Keratinocyte (primary cell): ENCODE data around the gene LYPD5. TPM values are rescaled to one million over a fixed set of nuclear protein-coding genes. Genes with fewer than 3 reads are reported as not detected.

ENCODE experiments used
- DNase-seq: peaks from one replicate; pipeline ENCODE4 v3.0.0-alpha.2; 2011; ENCODE audit warnings: low read depth, missing footprints, low spot score
- FAIRE-seq: peaks from 2 replicates; lab custom pipeline; 2011; peaks lifted over from hg19 to GRCh38; lab: Jason Lieb, UNC
- H2AFZ ChIP-seq: 2 replicates; pipeline ENCODE4 v1.6.0; 2012; ENCODE audit warnings: low read length, control low read depth, inconsistent platforms; ENCODE audit not compliant: control insufficient read depth
- H3K27ac ChIP-seq: 2 replicates; pipeline ENCODE4 v1.5.1; 2011; ENCODE audit warnings: low read length; ENCODE audit not compliant: control insufficient read depth, insufficient read depth
- H3K27me3 ChIP-seq: 3 replicates; pipeline ENCODE4 v1.6.0; 2011; ENCODE audit warnings: low read length; ENCODE audit not compliant: control insufficient read depth, insufficient read depth; ENCODE audit errors: extremely low read depth
- H3K36me3 ChIP-seq, 2 experiments: 2 replicates in 1 of 2; 3 replicates in 1 of 2; pipeline ENCODE4 v1.5.1; 2011; ENCODE audit warnings: low read length in 2 of 2, mild to moderate bottlenecking in 1 of 2; ENCODE audit not compliant: control insufficient read depth in 2 of 2, insufficient read depth in 2 of 2; ENCODE audit errors: extremely low read depth in 1 of 2
- H3K4me1 ChIP-seq: 3 replicates; pipeline ENCODE4 v1.5.1; 2011; ENCODE audit warnings: low read length; ENCODE audit not compliant: control insufficient read depth, insufficient read depth; ENCODE audit errors: extremely low read depth
- H3K4me2 ChIP-seq: 3 replicates; pipeline ENCODE4 v1.6.0; 2011; ENCODE audit warnings: low read depth, low read length; ENCODE audit not compliant: control insufficient read depth, insufficient read depth; ENCODE audit errors: extremely low read depth
- H3K4me3 ChIP-seq, 3 experiments: fragments of 200-600 bp in 1 of 3; sonication (generic) in 1 of 3; 2 replicates in 2 of 3; 3 replicates in 1 of 3; pipeline ENCODE4 v1.5.1; 2011 to 2016; ENCODE audit warnings: low read length in 3 of 3, mild to moderate bottlenecking in 3 of 3, control low read depth in 2 of 3, inconsistent platforms in 1 of 3, low read depth in 1 of 3, mixed read lengths in 1 of 3, mixed run types in 1 of 3, moderate library complexity in 1 of 3; ENCODE audit not compliant: control insufficient read depth in 2 of 3, insufficient read depth in 2 of 3; ENCODE audit errors: extremely low read depth in 1 of 3
- H3K79me2 ChIP-seq: 2 replicates; pipeline ENCODE4 v1.6.0; 2012; ENCODE audit warnings: low read length; ENCODE audit not compliant: control insufficient read depth, insufficient read depth
- H3K9ac ChIP-seq: 3 replicates; pipeline ENCODE4 v1.6.0; 2011; ENCODE audit warnings: low read length; ENCODE audit not compliant: control insufficient read depth, insufficient read depth; ENCODE audit errors: extremely low read depth
- H3K9me1 ChIP-seq: 3 replicates; pipeline ENCODE4 v1.6.0; 2011; ENCODE audit warnings: low read length; ENCODE audit not compliant: control insufficient read depth, insufficient read depth; ENCODE audit errors: extremely low read depth
- H3K9me3 ChIP-seq: 2 replicates; pipeline ENCODE4 v1.5.1; 2012; ENCODE audit warnings: low read depth, low read length; ENCODE audit not compliant: control insufficient read depth
- H4K20me1 ChIP-seq: 3 replicates; pipeline ENCODE4 v1.6.0; 2011; ENCODE audit warnings: low read length; ENCODE audit not compliant: control insufficient read depth, insufficient read depth; ENCODE audit errors: extremely low read depth
- EZH2 ChIP-seq: IDR thresholded peaks from one replicate; pipeline ENCODE4 v1.6.1; 2012; ENCODE audit warnings: inconsistent platforms, mild to moderate bottlenecking, low read length, moderate library complexity
- dilution Hi-C: fragments of 300-500 bp; cut with MboI; formaldehyde crosslinking; loops from one replicate; pipeline ENCODE4 v1.7.0; 2020; ENCODE audit warnings: low sequenced_read_pairs; ENCODE audit not compliant: extremely low pct_ligation_motif_present
- polyA plus RNA-seq, 5 experiments: library from polyadenylated mRNA; depleted of rRNA in 3 of 5; stranded (reverse) in 3 of 5; stranded (forward) in 1 of 5; unstranded in 1 of 5; fragments of >200 nt; gene quantifications; 1 replicate in 1 of 5; 2 replicates in 3 of 5; 3 replicates in 1 of 5; pipeline versions ENCODE4 v1.2.1 to v1.2.3, GENCODE V29; 2011 to 2012; ENCODE audit warnings: missing spikeins in 2 of 5, low read depth in 1 of 5, low replicate concordance in 1 of 5
- TF ChIP-seq, protein P1 (sequence below), 3 experiments: IDR thresholded peaks in 1 of 3; conservative IDR thresholded peaks in 1 of 3; optimal IDR thresholded peaks in 1 of 3; 2 replicates in 2 of 3; 3 replicates in 1 of 3; pipeline versions ENCODE3 to v1.5.1; 2011; ENCODE audit warnings: low read length in 3 of 3, mild to moderate bottlenecking in 3 of 3, moderate library complexity in 2 of 3, control low read depth in 1 of 3, inconsistent platforms in 1 of 3; ENCODE audit not compliant: insufficient read depth in 2 of 3; ENCODE audit errors: extremely low read depth in 1 of 3

Gene LYPD5
- polyA plus RNA-seq, 1 donor (not counting 4 experiments of a cell fraction or from before 2014, with no cell fraction given), result 4.2 TPM

DNA sequence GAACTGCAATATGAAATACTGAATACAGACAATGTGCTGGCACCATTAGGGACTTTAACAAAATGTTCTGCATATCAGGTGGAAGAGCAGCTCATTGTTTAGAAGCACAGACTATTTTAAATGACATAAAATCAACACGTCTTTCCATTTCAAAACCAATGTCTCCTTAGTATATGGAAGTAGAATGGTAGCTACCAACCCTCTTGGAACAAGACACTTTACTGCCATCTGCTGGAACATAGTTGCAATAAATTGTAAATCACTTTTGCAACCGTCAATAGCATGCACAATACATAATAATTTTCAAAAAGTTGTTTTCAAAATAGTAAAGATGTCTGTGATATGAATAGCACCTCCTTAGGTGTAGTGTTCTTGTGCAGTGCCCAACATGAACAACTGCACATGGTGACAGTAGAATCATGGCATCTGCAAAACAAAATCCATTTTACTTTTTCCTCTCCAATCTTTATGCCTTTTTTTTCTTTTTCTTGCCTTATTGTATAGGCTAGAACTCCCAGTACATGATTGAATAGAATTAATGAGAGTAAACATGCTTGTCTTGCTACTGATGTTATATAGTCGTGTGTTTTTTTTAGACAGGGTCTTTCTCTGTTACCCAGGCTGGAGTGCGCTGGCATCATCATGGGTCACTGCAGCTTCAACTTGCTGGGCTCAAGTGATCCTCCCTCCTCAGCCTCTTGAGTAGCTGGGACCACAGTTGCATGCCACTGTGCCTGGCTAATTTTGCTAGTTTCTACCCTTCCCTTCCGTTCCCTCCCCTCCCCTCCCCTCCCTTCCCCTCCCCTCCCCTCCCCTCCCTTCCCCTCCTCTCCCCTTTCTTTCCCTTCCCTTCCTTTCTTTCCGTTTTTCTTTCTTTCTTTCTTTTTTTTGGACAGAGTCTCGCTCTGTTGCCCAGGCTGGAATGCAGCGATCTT, 7.8 kb upstream of the LYPD5 start:
- dilution Hi-C loops, result no loop called here
- no peak overlapping the region for H2AFZ ChIP-seq
- no peaks in the 10 kb centered on the region for H3K9me1 ChIP-seq
- H3K4me3 ChIP-seq, result no peak overlapping the region
- H3K27ac ChIP-seq, result peak overlapping the region; percentile 8
- peak; percentile 87 for FAIRE-seq
- no peak for DNase-seq
- no peak overlapping the region for H3K9ac ChIP-seq
- no peaks in the 10 kb centered on the region for H3K36me3 ChIP-seq
- H3K9me3 ChIP-seq, result no peaks in the 10 kb centered on the region
- H3K27me3 ChIP-seq, result no peaks in the 10 kb centered on the region
- no peak for TF ChIP-seq EZH2
- TF ChIP-seq, protein P1, sequence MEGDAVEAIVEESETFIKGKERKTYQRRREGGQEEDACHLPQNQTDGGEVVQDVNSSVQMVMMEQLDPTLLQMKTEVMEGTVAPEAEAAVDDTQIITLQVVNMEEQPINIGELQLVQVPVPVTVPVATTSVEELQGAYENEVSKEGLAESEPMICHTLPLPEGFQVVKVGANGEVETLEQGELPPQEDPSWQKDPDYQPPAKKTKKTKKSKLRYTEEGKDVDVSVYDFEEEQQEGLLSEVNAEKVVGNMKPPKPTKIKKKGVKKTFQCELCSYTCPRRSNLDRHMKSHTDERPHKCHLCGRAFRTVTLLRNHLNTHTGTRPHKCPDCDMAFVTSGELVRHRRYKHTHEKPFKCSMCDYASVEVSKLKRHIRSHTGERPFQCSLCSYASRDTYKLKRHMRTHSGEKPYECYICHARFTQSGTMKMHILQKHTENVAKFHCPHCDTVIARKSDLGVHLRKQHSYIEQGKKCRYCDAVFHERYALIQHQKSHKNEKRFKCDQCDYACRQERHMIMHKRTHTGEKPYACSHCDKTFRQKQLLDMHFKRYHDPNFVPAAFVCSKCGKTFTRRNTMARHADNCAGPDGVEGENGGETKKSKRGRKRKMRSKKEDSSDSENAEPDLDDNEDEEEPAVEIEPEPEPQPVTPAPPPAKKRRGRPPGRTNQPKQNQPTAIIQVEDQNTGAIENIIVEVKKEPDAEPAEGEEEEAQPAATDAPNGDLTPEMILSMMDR (optimal IDR thresholded peaks at IDR 0.05 in 1 of 3, IDR thresholded peaks at IDR 0.05 in 1 of 3, conservative IDR thresholded peaks at IDR 0.05 in 1 of 3; ENCODE audit: extremely low read depth in 1 of 3, insufficient read depth in 2 of 3, low read length in 3 of 3), result peak in 2 of 3 experiments; percentile 38 to 47
- H3K79me2 ChIP-seq, result no peaks in the 10 kb centered on the region
- H4K20me1 ChIP-seq, result no peaks in the 10 kb centered on the region
- peak overlapping the region; percentile 36 for H3K4me2 ChIP-seq
- H3K4me1 ChIP-seq, result peaks cover 7% of the 10 kb centered on the region

DNA sequence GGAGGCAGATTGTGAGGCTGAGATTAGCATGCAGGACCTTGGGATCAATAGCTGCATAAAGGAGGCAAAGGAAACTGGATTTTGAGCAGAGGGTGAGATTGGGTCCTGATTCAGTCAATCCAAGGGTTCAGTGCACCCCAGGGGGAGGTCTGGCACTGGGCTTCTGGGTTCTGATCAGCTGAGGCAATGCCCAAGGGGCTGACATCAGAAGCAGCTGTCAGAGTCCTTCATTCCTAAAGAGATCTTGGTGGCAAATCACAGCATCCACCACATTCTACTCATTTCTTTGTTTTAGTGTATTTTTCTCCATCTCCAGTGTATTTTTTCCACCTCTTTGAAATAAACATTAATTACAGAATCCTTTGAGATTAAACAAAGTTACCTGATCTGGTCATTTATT, 5.4 kb upstream of the LYPD5 start:
- Histone ChIP-seq H3K4me1 (peaks cover 7% of the 10 kb centered on the region), H4K20me1 (no peaks in the 10 kb centered on the region), H3K27ac (no peak overlapping the region), H3K9me1 (no peaks in the 10 kb centered on the region), H3K36me3 (no peaks in the 10 kb centered on the region), H3K9me3 (no peaks in the 10 kb centered on the region), H3K4me3 (no peak overlapping the region), H3K79me2 (no peaks in the 10 kb centered on the region), H3K27me3 (no peaks in the 10 kb centered on the region), H3K9ac (no peak overlapping the region), H3K4me2 (no peak overlapping the region), H2AFZ (no peak overlapping the region)
- dilution Hi-C loops, result no loop called here
- DNase-seq, result no peak
- TF ChIP-seq, protein P1 (optimal IDR thresholded peaks at IDR 0.05 in 1 of 3, IDR thresholded peaks at IDR 0.05 in 1 of 3, conservative IDR thresholded peaks at IDR 0.05 in 1 of 3; ENCODE audit: extremely low read depth in 1 of 3, insufficient read depth in 2 of 3, low read length in 3 of 3), result no peak
- TF ChIP-seq EZH2, result no peak
- no peak for FAIRE-seq
